K562 (cell line): ENCODE results near the gene CLEC2B. TPM values are rescaled to one million over a fixed set of nuclear protein-coding genes. Genes with fewer than 3 reads are reported as not detected.
"Not testable (repeated sequence)": the region's sequence is repeated elsewhere in the genome, so short reads cannot be mapped to it uniquely, and the experiment has no call there.

Experiments used
- ATAC-seq: fragments of 200-7000 bp; cut with Tn5 transposase; 3 replicates; pipeline ENCODE4 v1.9.1; 2020; ENCODE audit warnings: moderate library complexity
- BruUV-seq: library from RNA; stranded (reverse); fragments of 400-500 nt; replicated peaks from 2 replicates; lab custom pipeline; 2021; lab: Mats Ljungman, UMichigan
- CTCF ChIA-PET: fragments of 300-600 bp; formaldehyde crosslinking; extraction: SDS; loops from one replicate; lab custom pipeline; 2021; ENCODE audit warnings: low intra/inter-chr PET ratio; lab: Yijun Ruan, JAX
- POLR2A ChIA-PET: fragments of 300-600, 350-650 bp; sonication (Branson Sonifier 250); formaldehyde crosslinking; extraction: SDS; loops from one replicate; lab custom pipeline; 2021; ENCODE audit warnings: antibody characterized with exemption, inconsistent platforms; lab: Yijun Ruan, JAX
- DNase-seq, 4 experiments: peaks; one replicate each; pipeline versions ENCODE4 v3.0.0 to v3.0.0-alpha.2; 2011 to 2018; ENCODE audit warnings: low spot score in 3 of 4, mixed read lengths in 3 of 4; ENCODE audit errors: extremely low read depth in 1 of 4
- FAIRE-seq: peaks from 2 replicates; lab custom pipeline; 2011; peaks lifted over from hg19 to GRCh38; lab: Jason Lieb, UNC
- H2AFZ ChIP-seq: 2 replicates; pipeline ENCODE4 v1.6.0; 2011; ENCODE audit warnings: low read depth, low read length, control low read depth, inconsistent platforms
- H3K27ac ChIP-seq: fragments of 200-600 bp; 3 replicates; pipeline ENCODE4 v1.8.0; 2011; ENCODE audit warnings: low read depth, mild to moderate bottlenecking, control low read depth, inconsistent platforms, low read length, moderate library complexity, mixed read lengths; ENCODE audit errors: extremely low read depth
- H3K27me3 ChIP-seq, 2 experiments: fragments of 300-600 bp in 1 of 2; 2 replicates in 1 of 2; 3 replicates in 1 of 2; pipeline versions ENCODE4 v1.6.0 to v1.8.0; 2011; ENCODE audit warnings: inconsistent platforms in 2 of 2, low read length in 2 of 2, mild to moderate bottlenecking in 1 of 2, mixed read lengths in 1 of 2, moderate library complexity in 1 of 2; ENCODE audit not compliant: control insufficient read depth in 2 of 2, insufficient read depth in 2 of 2
- H3K36me3 ChIP-seq: fragments of 300-600 bp; 3 replicates; pipeline ENCODE4 v1.8.0; 2011; ENCODE audit warnings: mild to moderate bottlenecking, low read length, inconsistent platforms; ENCODE audit not compliant: control insufficient read depth, insufficient read depth
- H3K4me1 ChIP-seq, 2 experiments: fragments of 200-600 bp in 1 of 2; replicated peaks in 1 of 2; 2 replicates in 1 of 2; 3 replicates in 1 of 2; pipeline versions ENCODE4 v1.5.1 to v1.8.0; 2011; ENCODE audit warnings: inconsistent platforms in 2 of 2, low read length in 2 of 2, mild to moderate bottlenecking in 1 of 2, mixed read lengths in 1 of 2, moderate library complexity in 1 of 2; ENCODE audit not compliant: control insufficient read depth in 2 of 2, insufficient read depth in 2 of 2
- H3K4me2 ChIP-seq: 2 replicates; pipeline ENCODE4 v1.6.1; 2011; ENCODE audit warnings: low read length, control low read depth, inconsistent platforms, mixed read lengths; ENCODE audit not compliant: insufficient read depth
- H3K4me3 ChIP-seq: fragments of 200-600 bp; sonication (generic), shearing (Covaris generic); 2 replicates; pipeline ENCODE4 v1.5.1; 2016; ENCODE audit warnings: control low read depth, inconsistent platforms
- H3K79me2 ChIP-seq: fragments of 200-600 bp; 3 replicates; pipeline ENCODE4 v1.8.0; 2011; ENCODE audit warnings: low read length, inconsistent platforms; ENCODE audit not compliant: control insufficient read depth, insufficient read depth
- H3K9ac ChIP-seq, 2 experiments: 2 replicates each; pipeline versions ENCODE4 v1.6.0 to v1.6.1; 2011; ENCODE audit warnings: low read depth in 2 of 2, low read length in 2 of 2, control low read depth in 1 of 2, inconsistent platforms in 1 of 2, mild to moderate bottlenecking in 1 of 2, mixed read lengths in 1 of 2; ENCODE audit not compliant: insufficient read depth in 1 of 2
- H3K9me1 ChIP-seq: one replicate; pipeline ENCODE4 v1.6.0; 2011; ENCODE audit warnings: inconsistent platforms, mild to moderate bottlenecking, low read length, moderate library complexity; ENCODE audit not compliant: control insufficient read depth, insufficient read depth
- H3K9me3 ChIP-seq: replicated peaks from 2 replicates; pipeline ENCODE4 v1.5.1; 2011; ENCODE audit warnings: low read depth, low read length, inconsistent platforms; ENCODE audit not compliant: control insufficient read depth, insufficient read depth
- H4K20me1 ChIP-seq: replicated peaks from 2 replicates; pipeline ENCODE4 v1.6.1; 2011; ENCODE audit warnings: low read length, inconsistent platforms, mixed read lengths; ENCODE audit not compliant: control insufficient read depth, insufficient read depth
- MITF ChIP-seq: IDR thresholded peaks from 2 replicates; pipeline ENCODE4 v1.6.1; 2014; ENCODE audit warnings: antibody characterized with exemption
- MXD1 ChIP-seq: fragments of 250-450 bp; sonication (Bioruptor Pico); IDR thresholded peaks from 2 replicates; pipeline ENCODE4 v1.8.0; 2021; ENCODE audit warnings: borderline replicate concordance, mild to moderate bottlenecking, moderate library complexity; ENCODE audit not compliant: poor library complexity, severe bottlenecking
- TBP ChIP-seq: optimal IDR thresholded peaks from 2 replicates; pipeline ENCODE3; 2011; ENCODE audit warnings: low read depth, low read length, improper control_type of control experiment
- ZBTB26 ChIP-seq: fragments of 450-650 bp; formaldehyde crosslinking; IDR thresholded peaks from 2 replicates; pipeline ENCODE4 v1.4.0; 2022; ENCODE audit warnings: missing genetic modification characterization
- WGBS: fragments of 100-300 bp; shearing (Covaris generic); methylation state at CpG from one replicate; pipeline ENCODE4 v1.1.6; 2016; ENCODE audit warnings: low coverage, mixed read lengths; ENCODE audit not compliant: insufficient coverage; ENCODE audit errors: missing lambda C conversion rate; 5-methylcytosine and 5-hydroxymethylcytosine counted together
- in situ Hi-C: fragments of 300-500 bp; cut with MboI; formaldehyde crosslinking; loops from 4 replicates; pipeline ENCODE4 v1.15.0; 2018; ENCODE audit warnings: inconsistent platforms, mixed read lengths
- intact Hi-C: fragments of 100-400 bp; cut with micrococcal nuclease; formaldehyde crosslinking; loops from 2 replicates; pipeline ENCODE4 v1.14.2; 2022
- polyA plus RNA-seq, 8 experiments: library from polyadenylated mRNA; depleted of rRNA in 4 of 8; stranded (reverse) in 5 of 8; unstranded in 3 of 8; fragments of >200 nt; fragmentation: Nextera tagmentation in 2 of 8; fragmentation: Illumina TruSeq in 1 of 8; extraction: Ambion mirVana in 2 of 8; extraction: Trizol in 1 of 8; gene quantifications; 2 replicates each; pipeline versions ENCODE4 v1.2.1 to v1.2.3, GENCODE V29; 2011 to 2014; ENCODE audit warnings: inconsistent platforms in 1 of 8, missing spikeins in 1 of 8
- total RNA-seq, 7 experiments: library from RNA; depleted of rRNA in 6 of 7; stranded (reverse); fragments of >200 nt in 6 of 7; fragmentation: Illumina TruSeq in 2 of 7; extraction: Trizol in 2 of 7; gene quantifications; 2 replicates each; pipeline versions ENCODE4 v1.2.1 to v1.2.3, GENCODE V29; 2011 to 2021; ENCODE audit warnings: low replicate concordance in 1 of 7

The CLEC2B gene
- total and polyA plus RNA-seq, 9 of the 15 experiments (the other 6 are each of a cell fraction or from before 2014, with no cell fraction given) = 1.3 to 5.9 (median 2.9) TPM

GRCh38 chr12:9880532-9881078, 11.5 kb upstream of the CLEC2B start:
- in situ Hi-C loops = no loop called here
- H3K9me1 ChIP-seq = no peaks in the 10 kb centered on the region
- no peaks in the 10 kb centered on the region for H3K9me3 ChIP-seq
- H3K27ac ChIP-seq = no peak overlapping the region
- no peaks in the 10 kb centered on the region for H3K27me3 ChIP-seq
- no TSS peak for BruUV-seq
- DNase-seq = no peak
- no peaks in the 10 kb centered on the region for H3K4me1 ChIP-seq
- no peak for ATAC-seq
- no peak overlapping the region for H3K9ac ChIP-seq
- CTCF ChIA-PET = no interaction called here
- 29% methylated on average over 4 of the region's 4 CpGs for WGBS
- no peak overlapping the region for H3K4me2 ChIP-seq
- H4K20me1 ChIP-seq = no peaks in the 10 kb centered on the region
- H3K4me3 ChIP-seq = no peak overlapping the region
- no peaks in the 10 kb centered on the region for H3K36me3 ChIP-seq
- intact Hi-C loops = no loop called here
- H2AFZ ChIP-seq = no peak overlapping the region
- no peaks in the 10 kb centered on the region for H3K79me2 ChIP-seq
- no peak for FAIRE-seq
- POLR2A ChIA-PET = no interaction called here
- TF ChIP-seq TBP = no peak
- TF ChIP-seq MITF = no peak
- no peak for TF ChIP-seq ZBTB26 (CRISPR knock-in tag)
- no peak for TF ChIP-seq MXD1
- TF ChIP-seq, all 486 proteins: peak for 0

GRCh38 chr12:9876120-9876519, 7.0 kb upstream of the CLEC2B start:
- H3K27ac ChIP-seq, ATAC-seq, H3K9me3 ChIP-seq, FAIRE-seq, H3K9ac ChIP-seq, POLR2A ChIA-PET, intact Hi-C loops, in situ Hi-C loops, H3K79me2 ChIP-seq, H3K4me1 ChIP-seq, H3K4me2 ChIP-seq, CTCF ChIA-PET, DNase-seq, H3K27me3 ChIP-seq, H4K20me1 ChIP-seq, BruUV-seq, H3K4me3 ChIP-seq, H2AFZ ChIP-seq, H3K36me3 ChIP-seq, H3K9me1 ChIP-seq: not testable (repeated sequence)
- 46% methylated on average over 5 of the region's 26 CpGs for WGBS
